HCT116 (cell line): ENCODE data around the gene DCP2. TPM values are rescaled to one million over a fixed set of nuclear protein-coding genes. Genes with fewer than 3 reads are reported as not detected.

Source experiments
- ATAC-seq: fragments of 200-7000 bp; cut with Tn5 transposase; 2 replicates; pipeline ENCODE4 v1.9.1; 2020; ENCODE audit warnings: mild to moderate bottlenecking, moderate library complexity
- BruUV-seq: library from RNA; stranded (reverse); fragments of 400-500 nt; replicated peaks from 2 replicates; lab custom pipeline; 2021; lab: Mats Ljungman, UMichigan
- CTCF ChIA-PET: fragments of 300-600 bp; sonication (Branson Sonifier 250); formaldehyde crosslinking; loops from one replicate; lab custom pipeline; 2021; ENCODE audit warnings: antibody characterized with exemption; lab: Charles Lee
- POLR2A ChIA-PET: fragments of 300-600, 350-600 bp; sonication (Branson Sonifier 250); formaldehyde crosslinking; loops from one replicate; lab custom pipeline; 2021; ENCODE audit warnings: antibody characterized with exemption; lab: Charles Lee
- RAD21 ChIA-PET, 2 experiments: fragments of 300-600 bp; sonication (Branson Sonifier 250); formaldehyde crosslinking; loops; one replicate each; lab custom pipeline; 2023; ENCODE audit warnings: low total read pairs in 2 of 2; ENCODE audit not compliant: uncharacterized antibody in 2 of 2, unreplicated experiment in 2 of 2, low non-redundant PET in 1 of 2; lab: Charles Lee
- DNase-seq: peaks from one replicate; pipeline ENCODE4 v3.0.0-alpha.2; 2010; ENCODE audit warnings: low read depth, low spot score
- H2AFZ ChIP-seq: fragments of 200-600 bp; shearing (Covaris generic), sonication (generic); 2 replicates; pipeline ENCODE4 v1.6.1; 2017; ENCODE audit warnings: low read depth, mixed run types, mixed read lengths, antibody characterized with exemption, low read length; ENCODE audit not compliant: poor library complexity, severe bottlenecking
- H3K27ac ChIP-seq: 2 replicates; pipeline ENCODE4 v1.5.1; 2012; ENCODE audit warnings: low read depth, low read length
- H3K27me3 ChIP-seq: fragments of 200-600 bp; sonication (generic); 2 replicates; pipeline ENCODE4 v1.6.1; 2016; ENCODE audit warnings: mixed run types, low read length, mixed read lengths; ENCODE audit not compliant: insufficient read depth
- H3K36me3 ChIP-seq, 2 experiments: fragments of 200-500 bp in 1 of 2; fragments of 200-600 bp in 1 of 2; sonication (Bioruptor generic) in 1 of 2; sonication (generic) in 1 of 2; 2 replicates each; pipeline versions ENCODE4 v1.5.1 to v1.6.1; 2014 to 2016; ENCODE audit warnings: low read length in 2 of 2, inconsistent platforms in 1 of 2, mixed read lengths in 1 of 2, mixed run types in 1 of 2; ENCODE audit not compliant: insufficient read depth in 2 of 2, control insufficient read depth in 1 of 2
- H3K4me1 ChIP-seq, 2 experiments: fragments of 200-600 bp in 1 of 2; sonication (generic) in 1 of 2; 2 replicates each; pipeline versions ENCODE4 v1.5.1 to v1.6.1; 2012 to 2017; ENCODE audit warnings: low read length in 2 of 2, inconsistent platforms in 1 of 2, mild to moderate bottlenecking in 1 of 2, mixed read lengths in 1 of 2, mixed run types in 1 of 2, moderate library complexity in 1 of 2; ENCODE audit not compliant: insufficient read depth in 2 of 2, control insufficient read depth in 1 of 2
- H3K4me2 ChIP-seq: fragments of 200-600 bp; sonication (generic); 2 replicates; pipeline ENCODE4 v1.6.1; 2017; ENCODE audit warnings: mixed run types, low read length, mixed read lengths
- H3K4me3 ChIP-seq, 2 experiments: fragments of 200-600 bp in 1 of 2; sonication (generic) in 1 of 2; replicated peaks in 1 of 2; 2 replicates each; pipeline ENCODE4 v1.5.1; 2011 to 2016; ENCODE audit warnings: low read length in 2 of 2, control low read depth in 1 of 2, low read depth in 1 of 2, mild to moderate bottlenecking in 1 of 2, mixed read lengths in 1 of 2, mixed run types in 1 of 2
- H3K79me2 ChIP-seq: fragments of 200-600 bp; sonication (generic); 2 replicates; pipeline ENCODE4 v1.6.1; 2017; ENCODE audit warnings: mild to moderate bottlenecking, mixed run types, low read length, moderate library complexity, mixed read lengths; ENCODE audit not compliant: insufficient read depth
- H3K9ac ChIP-seq: fragments of 200-600 bp; sonication (generic); 2 replicates; pipeline ENCODE4 v1.6.1; 2016; ENCODE audit warnings: low read length, mixed read lengths
- H3K9me2 ChIP-seq: fragments of 200-600 bp; sonication (generic), shearing (Covaris generic); 2 replicates; pipeline ENCODE4 v1.6.1; 2017; ENCODE audit warnings: mixed run types, mild to moderate bottlenecking, moderate library complexity; ENCODE audit not compliant: insufficient read depth
- H3K9me3 ChIP-seq, 2 experiments: fragments of 200-500 bp in 1 of 2; fragments of 200-600 bp in 1 of 2; sonication (Bioruptor generic) in 1 of 2; sonication (generic) in 1 of 2; 2 replicates each; pipeline ENCODE4 v1.6.1; 2014 to 2017; ENCODE audit warnings: low read length in 2 of 2, mixed read lengths in 2 of 2, inconsistent platforms in 1 of 2, low read depth in 1 of 2, mild to moderate bottlenecking in 1 of 2, mixed run types in 1 of 2, moderate library complexity in 1 of 2; ENCODE audit not compliant: control insufficient read depth in 1 of 2, insufficient read depth in 1 of 2
- H4K20me1 ChIP-seq: fragments of 200-600 bp; sonication (generic), shearing (Covaris generic); 2 replicates; pipeline ENCODE4 v1.6.1; 2017; ENCODE audit warnings: mixed run types, mild to moderate bottlenecking, moderate library complexity; ENCODE audit not compliant: insufficient read depth
- CBX3 ChIP-seq: IDR thresholded peaks from 2 replicates; pipeline ENCODE4 v1.6.1; 2012; ENCODE audit warnings: low read depth
- EGR1 ChIP-seq: IDR thresholded peaks from 2 replicates; pipeline ENCODE4 v1.6.1; 2012; ENCODE audit warnings: low read depth
- ELF1 ChIP-seq: IDR thresholded peaks from 2 replicates; pipeline ENCODE4 v1.6.1; 2012; ENCODE audit warnings: low read depth, borderline replicate concordance
- EZH2phosphoT487 ChIP-seq: fragments of 200-600 bp; IDR thresholded peaks from 2 replicates; pipeline ENCODE4 v1.6.1; 2018; ENCODE audit warnings: antibody characterized with exemption, borderline replicate concordance
- MAX ChIP-seq: IDR thresholded peaks from 2 replicates; pipeline ENCODE4 v1.6.1; 2012
- RAD21 ChIP-seq: IDR thresholded peaks from 2 replicates; pipeline ENCODE4 v1.6.1; 2012; ENCODE audit warnings: low read depth, mild to moderate bottlenecking
- SIN3A ChIP-seq: IDR thresholded peaks from 2 replicates; pipeline ENCODE4 v1.6.1; 2012; ENCODE audit warnings: low read depth
- TCF7L2 ChIP-seq: IDR thresholded peaks from 2 replicates; pipeline ENCODE4 v1.7.0; 2011; ENCODE audit warnings: borderline replicate concordance, inconsistent platforms; ENCODE audit not compliant: insufficient read depth, insufficient read length; ENCODE audit errors: extremely low read depth
- intact Hi-C: fragments of 100-400 bp; cut with micrococcal nuclease; formaldehyde crosslinking; loops from 2 replicates; pipeline ENCODE4 v1.10.0; 2022
- total RNA-seq: library from RNA; stranded (reverse); gene quantifications from one replicate; pipeline ENCODE4 v1.2.1, GENCODE V29; 2021; ENCODE audit not compliant: unreplicated experiment
- TF ChIP-seq, protein P1 (sequence below): IDR thresholded peaks from 2 replicates; pipeline ENCODE4 v1.6.1; 2012

DCP2 gene
- total RNA-seq, 1 experiment from 2014 or later = 57.1 TPM

- Histone ChIP-seq H3K4me1 (peaks cover 4 to 18% of the 10 kb centered on the region in 2 experiments; a peak in 3 of 4 replicates), H3K9me3 (no peaks in the 10 kb centered on the region), H3K36me3 (no peaks in the 10 kb centered on the region), H3K4me3 (peak overlapping the region; percentile 81 to 91), H3K27ac (peak overlapping the region; percentile 50), H3K27me3 (no peaks in the 10 kb centered on the region), H2AFZ (peak overlapping the region; percentile 70), H3K79me2 (peaks cover 43% of the 10 kb centered on the region), H3K9me2 (no peaks in the 10 kb centered on the region), H3K9ac (peak overlapping the region; percentile 84), H3K4me2 (peak overlapping the region; percentile 81), H4K20me1 (no peaks in the 10 kb centered on the region)
- TF ChIP-seq TCF7L2 = no peak
- TF ChIP-seq SIN3A = no peak
- no peak for TF ChIP-seq CBX3
- TF ChIP-seq EGR1 = no peak
- DNase-seq = no peak
- CTCF ChIA-PET = interaction anchor here (0.9 to 1.3 kb wide), 3 partner anchors 8 to 53 kb away, joined by 3 to 4 read pairs (median 3); no protein-coding TSS in a partner anchor
- ATAC-seq = peak; percentile 44
- TSS peak; percentile 90 for BruUV-seq
- intact Hi-C loops = loop anchor here (5.0 kb wide), 1 partner anchor 54 kb away; the partner anchor contains the start of gene REEP5
- POLR2A ChIA-PET = interaction anchor here (0.6 to 1.5 kb wide), 7 partner anchors 8 to 115 kb away, joined by 3 to 8 read pairs (median 4); partner anchors contain the start of gene SRP19
- RAD21 ChIA-PET = no interaction called here
Measured at GRCh38 chr5:112975721-112976431, 722 bp upstream of the DCP2 start.

GRCh38 chr5:112977440-112977861, 853 bp downstream of the DCP2 start:
- POLR2A ChIA-PET = no interaction called here
- RAD21 ChIA-PET = no interaction called here
- DNase-seq = no peak
- intact Hi-C loops = loop anchor here (5.0 kb wide), 1 partner anchor 55 kb away; the partner anchor contains the start of gene REEP5
- Histone ChIP-seq H3K36me3 (no peaks in the 10 kb centered on the region), H3K9me2 (no peaks in the 10 kb centered on the region), H2AFZ (peak overlapping the region; percentile 37), H3K4me3 (peak overlapping the region; percentile 81 to 91), H3K27ac (peak overlapping the region; percentile 71), H3K27me3 (no peaks in the 10 kb centered on the region)
- TSS peak; percentile 67 for BruUV-seq
- CTCF ChIA-PET = no interaction called here
- TF ChIP-seq RAD21 (no peak), ELF1 (no peak), EZH2phosphoT487 (no peak), MAX (no peak), EGR1 (no peak)
- TF ChIP-seq, protein P1, sequence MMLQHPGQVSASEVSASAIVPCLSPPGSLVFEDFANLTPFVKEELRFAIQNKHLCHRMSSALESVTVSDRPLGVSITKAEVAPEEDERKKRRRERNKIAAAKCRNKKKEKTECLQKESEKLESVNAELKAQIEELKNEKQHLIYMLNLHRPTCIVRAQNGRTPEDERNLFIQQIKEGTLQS = no peak
- TF ChIP-seq, all 23 proteins: peak for 0
- ATAC-seq = no peak
- peaks cover 4 to 18% of the 10 kb centered on the region in 2 experiments; a peak in 3 of 4 replicates for H3K4me1 ChIP-seq
- H3K79me2 ChIP-seq = peaks cover 59% of the 10 kb centered on the region
- H3K9me3 ChIP-seq = no peaks in the 10 kb centered on the region
- H4K20me1 ChIP-seq = no peaks in the 10 kb centered on the region
- H3K9ac ChIP-seq = peak overlapping the region; percentile 84
- peak overlapping the region; percentile 81 for H3K4me2 ChIP-seq
